Activated CD8-positive, alpha-beta memory T cell treated with anti-CD3 and anti-CD28 coated beads, Interleukin-2, amount 50 U/mL, for 4 hours (primary cell): ENCODE results near the gene DCC.
"Not testable (repeated sequence)": the region's sequence is repeated elsewhere in the genome, so short reads cannot be mapped to it uniquely, and the experiment has no call there.

Source experiments
- DNase-seq: peaks from one replicate; pipeline ENCODE4 v3.0.0-alpha.2; 2020

Gene DCC

DNA sequence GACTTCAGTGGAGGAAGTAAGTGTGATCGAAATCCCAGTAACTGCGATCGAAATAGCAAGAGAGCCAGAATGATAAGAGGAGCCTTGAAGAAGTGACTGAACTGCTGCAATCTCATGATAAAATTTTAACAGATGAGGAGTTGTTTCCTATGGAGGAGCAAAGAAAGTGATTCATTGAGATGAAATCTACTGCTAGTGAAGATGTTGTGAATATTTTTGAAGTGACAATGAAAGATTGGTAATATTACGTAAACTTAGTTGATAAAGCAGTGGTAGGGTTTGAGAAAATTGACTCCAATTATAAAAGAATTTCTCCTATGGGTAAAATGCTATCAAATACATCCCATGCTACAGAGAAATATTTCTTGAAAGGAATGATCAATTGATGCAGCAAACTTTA lies 1103.8 kb downstream of the DCC start:
- no peak for DNase-seq

DNA sequence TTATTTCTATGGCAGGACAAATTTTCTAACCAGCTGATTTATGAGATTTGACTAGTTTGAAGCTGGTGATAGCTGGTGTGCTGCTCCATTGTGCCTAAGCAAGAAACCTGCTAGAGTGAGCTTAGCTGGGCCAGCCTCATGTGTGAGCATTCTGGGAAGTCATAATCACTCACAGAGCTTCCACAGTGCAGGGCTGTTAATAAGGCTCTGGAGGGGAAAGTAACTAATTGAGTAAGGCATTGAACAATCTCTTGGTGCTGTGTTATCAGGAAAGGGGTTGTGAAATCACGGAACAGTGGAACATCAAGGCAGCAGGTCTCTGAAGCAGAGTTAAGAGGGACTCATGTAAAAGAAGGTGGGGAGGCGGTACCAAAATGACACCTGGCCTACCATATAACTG lies 1111.9 kb downstream of the DCC start:
- no peak for DNase-seq

DNA sequence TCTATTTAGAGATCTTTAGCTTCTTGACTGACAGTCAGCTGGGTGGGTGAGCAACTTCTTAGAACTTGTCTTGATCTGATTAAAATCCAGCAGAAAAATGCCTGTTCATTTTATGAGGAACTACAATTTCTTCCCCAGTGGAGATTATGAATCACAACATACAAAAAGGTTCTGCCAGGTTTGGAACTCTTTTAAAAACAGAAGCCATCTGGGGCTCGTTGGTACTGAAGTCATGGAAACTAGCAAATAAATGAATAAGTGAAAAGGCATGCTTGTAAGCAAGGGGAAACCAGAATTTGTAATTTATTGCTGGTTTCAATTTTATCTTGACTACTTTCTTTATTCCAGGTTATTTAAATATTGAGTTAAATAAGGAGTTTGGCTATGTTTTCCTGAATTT lies 1117.1 kb downstream of the DCC start:
- no peak for DNase-seq

DNA sequence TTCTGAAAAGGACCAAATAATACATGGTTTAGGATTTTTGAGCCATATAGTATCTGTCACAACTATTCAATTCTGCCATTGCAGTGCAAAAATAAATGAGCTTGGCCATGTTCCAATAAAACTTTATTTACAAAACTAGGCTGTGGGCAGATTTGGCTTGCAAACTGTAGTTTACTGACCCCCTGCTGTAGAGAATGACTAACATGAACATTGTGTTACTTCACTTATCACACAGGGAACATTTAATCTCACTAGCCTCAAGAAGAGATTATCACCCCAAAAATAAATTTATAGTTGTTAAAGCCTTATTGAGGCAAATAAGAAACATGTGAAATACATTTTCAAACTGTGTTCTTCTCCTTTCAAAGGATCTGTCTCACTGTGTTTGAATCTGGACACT lies 1118.3 kb downstream of the DCC start:
- no peak for DNase-seq

DNA sequence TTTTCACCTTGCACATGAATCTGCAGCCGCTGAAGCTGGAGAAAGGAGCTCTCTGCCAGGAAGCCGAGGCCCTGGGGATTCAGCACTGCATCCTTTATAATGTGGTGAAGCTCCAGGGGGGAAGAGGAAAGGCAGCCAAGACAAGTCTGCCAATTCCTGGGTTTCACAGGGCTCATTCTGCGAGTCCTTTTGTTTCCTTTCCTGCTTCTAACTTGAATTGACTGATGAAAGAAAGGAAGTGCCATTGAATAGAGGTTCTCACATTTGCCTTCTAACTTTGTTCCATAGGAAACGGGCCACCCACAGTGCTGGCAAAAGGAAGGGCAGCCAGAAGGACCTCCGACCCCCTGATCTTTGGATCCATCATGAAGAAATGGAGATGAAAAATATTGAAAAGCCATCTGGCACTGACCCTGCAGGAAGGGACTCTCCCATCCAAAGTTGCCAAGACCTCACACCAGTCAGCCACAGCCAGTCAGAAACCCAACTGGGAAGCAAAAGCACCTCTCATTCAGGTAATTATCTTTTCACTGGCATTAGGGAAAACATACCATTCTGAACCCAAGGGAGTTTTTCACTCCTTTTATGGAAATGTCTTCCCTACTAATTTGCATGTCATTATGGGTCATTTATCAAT lies 1119.1 kb downstream of the DCC start:
- DNase-seq: no peak

DNA sequence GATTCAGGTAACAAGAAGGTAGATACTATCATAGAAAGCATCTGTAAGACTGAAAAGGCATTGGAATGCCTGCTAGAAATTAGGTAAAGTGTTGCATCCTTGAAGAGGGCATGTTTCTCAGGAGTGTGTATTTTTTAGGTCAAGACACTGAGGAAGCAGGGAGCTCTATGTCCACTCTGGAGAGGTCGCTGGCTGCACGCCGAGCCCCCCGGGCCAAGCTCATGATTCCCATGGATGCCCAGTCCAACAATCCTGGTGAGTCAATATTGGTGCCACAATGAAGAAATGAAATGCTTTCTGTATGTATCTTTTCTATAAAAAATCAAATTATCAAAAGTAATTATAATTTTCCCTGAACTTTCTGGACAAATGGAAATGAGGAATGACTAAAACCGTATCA lies 1127.8 kb downstream of the DCC start:
- DNase-seq: no peak

DNA sequence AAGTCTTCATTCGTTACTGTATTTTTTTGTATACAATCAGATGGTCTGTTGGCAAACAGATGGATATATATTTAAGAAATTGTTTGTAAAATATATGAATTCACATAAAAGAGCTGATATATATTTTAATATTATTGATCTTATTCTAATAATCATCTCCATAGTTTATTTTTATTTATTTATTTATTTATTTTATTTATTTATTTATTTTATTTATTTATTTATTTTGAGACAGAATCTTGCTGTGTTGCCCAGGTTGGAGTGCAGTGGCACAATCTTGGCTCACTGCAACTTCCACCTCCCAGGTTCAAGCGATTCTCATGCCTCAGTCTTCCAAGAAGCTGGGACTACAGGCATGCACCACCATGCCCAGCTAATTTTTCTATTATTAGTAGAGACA lies 1128.2 kb downstream of the DCC start:
- not testable (repeated sequence) for DNase-seq

DNA sequence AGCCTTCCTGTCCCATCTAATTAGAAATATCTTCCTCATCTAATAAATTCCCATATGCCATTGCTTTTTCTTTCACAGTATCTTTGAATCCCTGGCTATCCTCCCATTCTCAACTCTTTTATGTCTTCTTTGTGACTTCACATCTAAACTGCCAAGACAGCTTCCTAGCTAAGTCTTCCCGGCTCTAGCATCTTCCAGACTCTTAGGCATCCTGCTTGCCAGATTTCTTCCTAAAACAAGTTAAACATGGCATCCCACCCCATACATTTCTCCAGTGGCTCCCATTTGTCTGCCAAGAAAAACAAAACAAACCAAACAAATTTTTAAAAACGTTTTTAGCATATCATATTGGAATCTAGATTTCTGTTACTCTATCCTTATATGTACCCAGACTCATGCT lies 1132.5 kb downstream of the DCC start:
- no peak for DNase-seq

DNA sequence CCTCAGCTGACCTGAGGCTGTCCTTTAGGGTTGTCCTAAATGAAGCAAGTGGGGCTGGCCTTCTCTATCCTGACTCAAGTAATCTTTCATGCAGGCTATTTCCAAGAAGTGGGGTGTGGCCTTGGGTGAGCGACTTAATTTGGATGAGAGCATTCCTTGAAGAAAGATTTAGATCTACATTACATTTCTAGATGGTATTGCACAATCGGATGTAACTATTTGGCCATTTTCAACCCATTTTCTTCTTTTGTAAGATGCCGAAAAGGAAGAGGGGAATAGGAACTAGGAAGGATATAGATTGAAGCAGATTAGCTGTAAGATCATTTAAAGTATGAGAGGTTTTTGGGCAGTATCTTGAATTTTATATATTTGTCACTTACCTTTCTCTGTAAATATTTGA lies 1138.2 kb downstream of the DCC start:
- DNase-seq: no peak

DNA sequence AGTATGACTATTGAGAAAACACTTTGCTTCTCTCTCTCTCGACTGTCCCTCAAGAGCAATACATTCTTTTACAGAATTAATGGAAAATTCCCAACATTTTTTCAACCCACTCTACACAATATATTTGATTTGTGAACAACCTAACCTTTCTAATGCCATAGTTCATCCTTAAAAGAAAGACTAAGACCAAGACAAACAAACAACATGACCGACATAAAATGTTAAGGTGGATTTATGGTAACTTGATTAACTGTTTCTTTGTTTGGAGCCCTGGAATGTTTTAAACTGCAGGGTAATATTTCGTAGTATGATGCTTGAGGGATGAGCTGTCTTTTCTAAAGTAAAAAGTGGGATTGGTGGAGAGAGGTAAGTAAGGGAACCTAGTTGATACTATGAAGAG lies 1146.3 kb downstream of the DCC start:
- DNase-seq: no peak

DNA sequence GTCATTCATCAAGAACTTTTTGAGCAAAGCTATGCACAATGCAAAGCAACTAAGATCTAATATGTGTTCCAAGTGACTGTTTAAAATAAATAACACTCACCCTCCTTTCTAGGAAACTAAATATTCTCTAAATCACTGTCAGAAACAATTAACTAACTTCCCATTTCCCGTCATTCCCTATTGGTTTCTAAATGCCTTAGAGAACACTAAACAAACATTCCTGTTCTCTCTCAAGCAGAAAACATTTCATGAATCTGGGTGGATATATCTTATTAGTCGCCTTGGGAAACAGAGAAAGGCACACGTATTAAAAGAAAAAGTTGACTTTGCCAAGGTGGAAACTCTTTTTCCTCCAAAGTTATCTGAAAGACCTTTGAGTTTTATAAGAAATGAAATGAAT lies 1149.3 kb downstream of the DCC start:
- no peak for DNase-seq

DNA sequence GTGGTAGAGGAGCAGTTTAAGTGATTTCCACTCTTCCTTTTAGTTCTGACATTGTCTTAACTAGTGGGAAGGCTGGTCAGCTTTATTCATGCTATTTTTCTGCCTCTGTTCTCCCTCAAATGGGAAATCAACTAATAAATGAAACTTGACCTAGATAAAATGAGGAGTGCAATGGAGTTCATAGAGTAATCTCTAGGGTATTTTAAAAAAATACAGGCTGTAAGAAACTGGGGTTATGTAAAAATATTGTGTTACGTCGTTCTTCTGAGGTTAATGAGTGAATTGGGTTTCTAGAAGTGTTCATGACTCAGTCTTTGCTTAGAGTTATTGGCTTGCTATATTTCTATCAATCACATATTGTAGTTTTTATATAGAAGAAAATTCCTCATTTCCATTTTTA lies 1150.0 kb downstream of the DCC start:
- no peak for DNase-seq

DNA sequence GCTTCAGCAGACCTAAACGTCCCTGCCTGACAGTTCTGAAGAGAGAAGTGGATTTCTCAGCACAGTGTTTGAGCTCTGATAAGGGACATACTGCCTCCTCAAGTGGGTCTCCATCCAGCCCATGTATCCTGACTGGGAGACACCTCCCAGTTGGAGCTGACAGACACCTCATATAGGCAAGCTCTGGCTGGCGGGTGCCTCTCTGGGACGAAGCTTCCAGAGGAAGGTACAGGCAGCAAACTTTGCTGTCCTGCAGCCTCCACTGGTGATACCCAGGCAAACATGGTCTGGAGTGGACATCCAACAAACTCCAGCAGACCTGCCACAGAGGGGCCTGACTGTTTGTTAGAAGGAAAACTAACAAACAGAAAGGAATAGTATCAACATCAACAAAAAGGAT lies 1156.0 kb downstream of the DCC start:
- no peak for DNase-seq

DNA sequence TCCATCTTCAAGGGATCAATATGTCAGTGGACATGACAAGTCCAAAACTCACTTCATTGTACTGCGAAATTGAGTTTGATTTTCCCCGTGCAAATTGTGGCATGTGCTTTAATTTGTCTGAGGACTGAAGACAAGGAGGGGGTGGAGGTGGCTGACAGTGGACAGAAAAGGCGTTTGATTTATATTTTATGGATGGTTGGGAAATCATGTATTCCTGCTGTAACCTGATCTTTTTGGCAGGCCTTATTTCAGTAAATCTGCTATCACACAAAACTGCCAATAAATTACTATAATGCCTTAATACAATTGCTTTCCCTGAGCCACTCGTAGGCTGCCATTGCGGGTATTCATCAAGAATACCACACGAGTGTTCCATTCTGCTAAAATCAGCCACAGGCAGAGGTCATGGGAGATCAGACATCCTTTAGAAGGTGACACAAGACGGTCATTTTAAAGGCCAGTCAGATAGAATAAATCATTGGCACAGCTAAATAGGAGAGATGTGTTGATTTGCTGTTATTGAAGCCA lies 1164.0 kb downstream of the DCC start:
- no peak for DNase-seq

DNA sequence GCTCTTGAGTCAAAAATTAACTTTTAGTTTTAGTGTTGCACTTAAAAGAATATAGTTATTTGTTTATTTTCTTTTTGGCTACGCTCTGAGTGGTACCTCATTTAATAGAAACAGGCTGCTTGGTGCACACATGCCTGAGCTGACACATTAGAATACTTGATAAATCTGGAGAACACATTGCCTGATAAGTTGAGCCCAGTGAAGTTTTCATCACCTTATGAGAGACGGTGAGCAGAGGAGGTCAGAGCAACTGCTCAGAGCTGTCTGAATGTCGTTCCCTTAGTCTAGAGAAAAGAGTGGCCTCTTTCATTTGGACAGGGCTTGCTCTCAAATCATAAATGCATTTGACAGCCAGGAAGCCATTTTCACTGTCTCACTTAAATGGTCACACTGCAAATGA lies 1168.5 kb downstream of the DCC start:
- DNase-seq: no peak

DNA sequence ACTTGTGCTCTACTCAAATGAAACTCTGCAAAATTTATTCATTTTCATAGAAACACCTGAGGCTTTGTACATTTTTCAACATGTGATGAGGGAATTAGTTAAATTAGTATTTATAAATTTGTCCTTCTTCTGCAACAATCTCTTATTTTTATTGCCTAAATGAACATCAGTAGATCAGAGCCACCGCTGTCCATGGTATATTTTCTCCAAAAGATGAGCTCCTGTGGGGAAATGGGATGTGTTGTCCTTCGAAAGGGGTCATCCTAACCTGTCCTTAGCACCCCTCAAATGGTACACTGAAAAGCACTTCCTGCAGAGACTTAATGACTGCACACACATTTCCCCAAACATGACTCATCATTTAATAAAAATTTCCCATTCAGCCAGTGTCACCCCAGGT lies 1169.9 kb downstream of the DCC start:
- DNase-seq: no peak

DNA sequence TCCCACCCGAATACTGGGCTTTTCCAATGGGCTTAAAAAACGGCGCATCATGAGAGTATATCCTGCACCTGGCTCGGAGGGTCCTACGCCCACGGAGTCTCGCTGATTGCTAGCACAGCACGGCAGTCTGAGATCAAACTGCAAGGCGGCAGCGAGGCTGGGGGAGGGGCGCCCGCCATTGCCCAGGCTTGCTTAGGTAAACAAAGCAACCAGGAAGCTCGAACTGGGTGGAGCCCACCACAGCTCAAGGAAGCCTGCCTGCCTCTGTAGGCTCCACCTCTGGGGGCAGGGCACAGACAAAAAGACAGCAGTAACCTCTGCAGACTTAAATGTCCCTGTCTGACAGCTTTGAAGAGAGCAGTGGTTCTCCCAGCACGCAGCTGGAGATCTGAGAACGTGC lies 1171.7 kb downstream of the DCC start:
- not testable (repeated sequence) for DNase-seq

DNA sequence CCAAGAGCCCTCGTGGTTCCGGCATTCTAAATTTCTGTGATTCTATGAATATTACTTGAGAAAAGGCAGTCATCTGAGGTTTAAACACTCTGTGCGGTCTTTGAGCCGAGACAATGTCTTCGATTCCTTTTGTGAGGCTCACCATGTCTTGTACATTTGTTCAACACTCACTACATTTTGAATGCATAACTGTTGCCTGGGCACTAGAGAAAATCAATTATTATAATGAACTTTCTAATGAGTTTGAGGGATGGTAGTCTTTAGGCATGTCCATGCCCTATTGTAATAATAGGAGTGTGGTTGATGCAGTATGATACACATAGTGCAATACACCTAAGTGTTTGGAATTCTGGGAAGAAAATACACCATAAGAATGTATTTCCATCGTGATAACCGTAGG lies 1181.1 kb downstream of the DCC start:
- DNase-seq: no peak

DNA sequence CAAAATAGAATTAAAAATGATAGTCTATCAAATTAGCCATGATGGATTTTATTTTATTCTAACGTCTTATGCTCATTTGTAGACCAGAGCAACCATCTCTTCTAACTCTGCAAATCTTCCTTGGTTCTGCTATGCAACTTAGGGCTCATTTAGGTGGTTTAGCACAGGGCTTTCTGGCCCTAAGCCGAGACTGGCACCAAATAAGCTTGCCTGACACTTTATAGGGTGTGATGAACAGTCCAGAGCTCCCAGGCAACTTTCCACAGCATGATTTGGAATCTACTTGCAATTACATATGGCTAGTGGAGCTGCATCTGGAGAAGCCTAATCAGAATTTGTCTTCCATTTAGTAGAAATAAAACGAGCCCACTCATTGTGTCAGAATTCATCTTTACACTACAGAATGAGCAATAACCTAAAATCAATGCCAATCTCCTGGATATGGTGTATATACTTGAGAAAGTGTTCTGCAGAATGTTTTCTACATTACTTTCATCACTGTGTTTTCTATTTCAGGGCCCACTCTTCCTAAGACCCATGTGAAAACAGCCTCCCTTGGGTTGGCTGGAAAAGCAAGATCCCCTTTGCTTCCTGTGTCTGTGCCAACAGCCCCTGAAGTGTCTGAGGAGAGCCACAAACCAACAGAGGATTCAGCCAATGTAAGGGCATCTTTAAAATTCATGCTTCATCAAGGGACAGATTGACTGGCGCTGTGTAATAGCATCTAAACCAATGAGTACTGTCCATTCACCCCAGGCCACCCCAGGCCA lies 1186.3 kb downstream of the DCC start:
- DNase-seq: no peak

DNA sequence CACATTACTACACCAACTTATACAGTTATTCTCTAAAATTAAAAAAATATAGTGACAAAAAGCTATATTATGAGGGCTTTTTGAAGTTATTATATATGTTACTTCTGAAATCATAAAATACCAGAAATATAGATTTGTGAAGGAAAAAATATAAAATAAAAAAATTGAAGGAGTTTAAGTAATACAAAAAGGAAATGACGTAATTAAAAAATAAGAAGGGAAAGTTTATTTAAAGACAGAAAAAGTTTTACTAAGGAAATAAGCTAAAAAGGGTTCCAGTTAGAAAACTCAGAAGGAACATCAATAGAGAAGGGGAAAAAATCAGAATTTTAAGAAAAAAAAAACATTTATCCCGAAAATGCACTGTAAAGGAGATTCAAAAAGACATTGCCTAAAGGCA lies 1187.4 kb downstream of the DCC start:
- no peak for DNase-seq

DNA sequence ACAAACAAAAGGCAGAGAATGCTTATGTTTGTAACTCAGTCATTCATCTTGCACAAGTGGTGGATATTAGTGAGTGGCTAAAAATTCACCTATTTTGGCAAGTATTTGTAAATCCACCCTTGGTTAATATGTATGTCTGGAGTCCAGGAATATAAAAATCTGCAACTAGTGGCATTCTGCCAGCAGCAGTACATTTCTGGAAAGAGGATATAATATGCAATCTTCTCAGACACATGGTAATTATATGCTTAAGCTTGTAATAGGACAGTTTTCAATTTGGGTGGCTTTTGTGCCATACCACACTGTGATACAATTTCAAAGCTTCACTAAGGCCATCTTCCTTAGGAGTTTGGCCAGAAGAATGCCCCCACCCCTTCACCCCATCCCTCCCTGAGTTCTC lies 1191.2 kb downstream of the DCC start:
- DNase-seq: no peak

DNA sequence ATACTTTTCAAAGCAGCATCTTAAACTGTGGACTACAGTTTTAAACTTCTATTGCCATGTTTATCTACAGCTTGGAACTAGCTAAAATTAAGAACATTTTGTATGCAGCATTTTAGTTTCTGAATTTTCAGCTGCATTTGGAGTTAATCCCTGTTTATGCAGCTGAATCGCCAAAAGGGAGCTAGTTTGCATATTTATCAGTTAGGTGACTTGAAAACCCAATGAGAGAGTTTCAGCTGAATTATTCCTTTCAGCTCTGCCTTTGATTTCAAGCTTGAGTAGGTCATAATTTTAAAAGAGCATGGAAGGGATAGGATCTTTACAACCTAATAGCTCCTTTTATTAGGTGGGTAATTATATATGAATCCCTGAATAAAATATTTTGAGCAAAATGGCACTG lies 1191.9 kb downstream of the DCC start:
- DNase-seq: no peak

DNA sequence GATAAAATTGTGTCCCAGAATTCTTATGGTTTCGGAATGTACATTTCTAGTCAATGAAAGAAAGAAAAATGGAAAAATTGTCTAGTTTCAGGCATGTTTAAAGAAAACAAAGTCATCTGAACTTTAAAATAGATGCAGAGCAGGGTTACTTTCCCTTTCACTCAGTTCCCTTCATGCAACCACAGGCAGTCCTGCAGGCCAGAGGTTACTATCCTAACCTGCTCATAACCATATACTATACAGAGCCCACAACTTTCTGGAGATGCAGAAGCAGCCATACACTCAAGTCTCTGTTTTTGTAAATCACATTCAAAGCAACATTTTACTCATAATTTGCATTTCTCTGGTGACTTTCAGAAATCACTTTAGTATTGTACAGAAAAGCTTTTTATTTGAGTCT lies 1194.2 kb downstream of the DCC start:
- no peak for DNase-seq

DNA sequence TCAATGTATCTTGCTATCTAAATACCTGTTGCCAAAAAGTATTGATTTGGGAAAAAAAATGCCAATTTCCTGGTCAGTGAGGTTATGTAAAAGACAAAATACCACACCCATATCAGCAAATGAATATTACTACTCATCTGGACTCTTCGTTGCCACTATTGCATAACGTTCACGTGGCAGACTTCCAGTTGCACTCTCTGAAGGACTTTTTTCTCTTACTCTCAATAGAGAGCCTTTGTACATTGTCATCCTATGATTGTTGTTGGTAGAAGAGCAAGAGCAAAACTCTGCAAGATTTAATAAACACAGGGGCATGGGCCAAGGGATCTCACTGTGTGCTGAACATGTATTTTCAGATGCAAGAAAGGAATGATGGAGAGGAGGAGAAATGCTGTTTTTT lies 1194.7 kb downstream of the DCC start:
- no peak for DNase-seq

DNA sequence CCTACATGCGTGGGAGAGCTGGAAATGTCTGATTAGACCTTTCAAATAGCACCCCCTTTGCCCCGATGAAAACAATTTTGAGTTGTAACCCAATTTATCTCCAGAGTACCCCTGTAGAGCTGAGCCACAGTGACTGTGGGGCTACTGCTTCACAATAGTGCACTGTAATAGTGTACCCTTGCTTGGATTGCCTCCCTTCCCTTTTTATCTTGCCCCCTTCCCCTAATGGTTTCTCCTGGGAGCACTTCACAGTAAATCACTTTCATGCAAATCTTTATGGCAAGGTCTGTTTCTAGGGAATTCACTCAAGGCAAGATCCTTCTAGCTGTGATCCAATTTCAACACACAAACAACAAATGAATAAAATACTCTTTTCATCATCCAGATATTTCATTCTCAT lies 1196.9 kb downstream of the DCC start:
- DNase-seq: no peak
